ENCODE measurements around the gene MIDN. TPM values are rescaled to one million over a fixed set of nuclear protein-coding genes. Genes with fewer than 3 reads are reported as not detected.

Gene MIDN
- polyA plus RNA-seq, 2 of the 4 experiments (the other 2 are of a cell fraction): 9.1 to 31.4 TPM

DNA sequence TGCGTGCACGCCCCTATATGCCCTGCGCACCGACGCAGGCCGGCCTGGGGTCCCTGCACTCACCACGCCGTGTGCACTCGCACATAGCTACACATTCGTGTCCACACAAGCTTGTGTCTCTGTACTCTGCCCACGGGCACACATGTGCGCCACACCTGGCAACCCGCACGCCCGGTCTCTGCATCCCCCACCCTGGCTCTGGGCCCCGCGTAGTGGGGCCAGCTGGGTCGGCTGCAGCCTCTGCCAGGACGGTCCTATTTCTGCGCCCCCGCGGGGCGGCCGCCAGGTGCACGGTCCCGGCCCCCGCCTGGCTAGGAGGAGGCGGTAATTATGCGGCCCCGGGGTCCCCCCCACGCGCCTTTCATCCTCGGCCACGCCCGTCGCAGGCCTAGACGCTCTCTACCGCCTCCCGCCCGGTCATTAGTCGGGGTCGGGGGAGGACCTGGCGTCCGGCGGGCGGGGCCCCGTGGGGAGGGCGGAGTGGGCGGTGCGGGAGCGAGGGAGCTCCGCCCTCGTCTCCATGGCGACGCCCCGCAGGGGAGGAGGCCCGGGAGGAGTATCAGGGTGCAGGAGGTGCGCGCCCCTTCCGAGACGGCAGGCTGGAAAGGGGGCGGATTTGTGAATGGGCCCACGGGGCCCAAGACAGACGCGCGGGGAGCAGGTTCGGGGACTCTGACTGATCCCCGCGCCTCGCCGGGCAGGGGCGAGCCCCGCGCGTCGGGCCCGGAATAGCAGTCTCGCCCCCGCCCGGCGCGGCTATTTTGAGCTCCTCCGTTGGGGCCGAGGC is 17.9 kb downstream of the MIDN start:
- ChIA-PET CTCF (interaction anchor here (0.6 to 18.7 kb wide), 17 partner anchors 9 to 290 kb away, joined by 3 to 500 read pairs (median 4); partner anchors contain the start of genes ATP5F1D and FAM174C), POLR2A (interaction anchor here (0.6 to 3.8 kb wide), 7 partner anchors 9 to 417 kb away, joined by 3 to 42 read pairs (median 13); partner anchors contain the start of gene FAM174C)
- Histone ChIP-seq H3K4me1 (peaks cover 64% of the 10 kb centered on the region), H3K4me2 (peak overlapping the region; percentile 95), H3K9me3 (no peaks in the 10 kb centered on the region), H3K27ac (peak overlapping the region; percentile 90 to 100), H3K4me3 (peak overlapping the region; percentile 53)
- FAIRE-seq: no peak
- under 1% methylated on average over 21 of the region's 84 CpGs for WGBS (ENCODE audit: missing lambda C conversion rate)
- TF ChIP-seq, protein P1, sequence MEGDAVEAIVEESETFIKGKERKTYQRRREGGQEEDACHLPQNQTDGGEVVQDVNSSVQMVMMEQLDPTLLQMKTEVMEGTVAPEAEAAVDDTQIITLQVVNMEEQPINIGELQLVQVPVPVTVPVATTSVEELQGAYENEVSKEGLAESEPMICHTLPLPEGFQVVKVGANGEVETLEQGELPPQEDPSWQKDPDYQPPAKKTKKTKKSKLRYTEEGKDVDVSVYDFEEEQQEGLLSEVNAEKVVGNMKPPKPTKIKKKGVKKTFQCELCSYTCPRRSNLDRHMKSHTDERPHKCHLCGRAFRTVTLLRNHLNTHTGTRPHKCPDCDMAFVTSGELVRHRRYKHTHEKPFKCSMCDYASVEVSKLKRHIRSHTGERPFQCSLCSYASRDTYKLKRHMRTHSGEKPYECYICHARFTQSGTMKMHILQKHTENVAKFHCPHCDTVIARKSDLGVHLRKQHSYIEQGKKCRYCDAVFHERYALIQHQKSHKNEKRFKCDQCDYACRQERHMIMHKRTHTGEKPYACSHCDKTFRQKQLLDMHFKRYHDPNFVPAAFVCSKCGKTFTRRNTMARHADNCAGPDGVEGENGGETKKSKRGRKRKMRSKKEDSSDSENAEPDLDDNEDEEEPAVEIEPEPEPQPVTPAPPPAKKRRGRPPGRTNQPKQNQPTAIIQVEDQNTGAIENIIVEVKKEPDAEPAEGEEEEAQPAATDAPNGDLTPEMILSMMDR (IDR thresholded peaks at IDR 0.05): no peak
- TF ChIP-seq CHD4 (IDR thresholded peaks at IDR 0.05; ENCODE audit: borderline replicate concordance) (no peak), BHLHE40 (IDR thresholded peaks at IDR 0.05; ENCODE audit: low read depth, low read length) (no peak), RFX5 (IDR thresholded peaks at IDR 0.05) (no peak), HOXA7 (CRISPR knock-in tag; IDR thresholded peaks at IDR 0.05) (0 out of 2 replicates have a peak, but pooled peaks have one; percentile 58), JUN (IDR thresholded peaks at IDR 0.05) (peak in 1 of 2 experiments; percentile 74; a peak in 2 of 5 replicates), EP300 (IDR thresholded peaks at IDR 0.05) (0 out of 5 replicates have a peak, but pooled peaks of 1 of the 2 experiments have one; percentile 14), KDM5A (IDR thresholded peaks at IDR 0.05) (no peak), RNF2 (IDR thresholded peaks at IDR 0.05; ENCODE audit: borderline replicate concordance, low read depth) (no peak), FOSL2 (IDR thresholded peaks at IDR 0.05) (no peak), FOSL2 (CRISPR knock-in tag; IDR thresholded peaks at IDR 0.05) (no peak)
- TF ChIP-seq, protein P2, sequence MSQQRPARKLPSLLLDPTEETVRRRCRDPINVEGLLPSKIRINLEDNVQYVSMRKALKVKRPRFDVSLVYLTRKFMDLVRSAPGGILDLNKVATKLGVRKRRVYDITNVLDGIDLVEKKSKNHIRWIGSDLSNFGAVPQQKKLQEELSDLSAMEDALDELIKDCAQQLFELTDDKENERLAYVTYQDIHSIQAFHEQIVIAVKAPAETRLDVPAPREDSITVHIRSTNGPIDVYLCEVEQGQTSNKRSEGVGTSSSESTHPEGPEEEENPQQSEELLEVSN (IDR thresholded peaks at IDR 0.05; ENCODE audit: borderline replicate concordance, low read depth): peak; percentile 41; the same call in 1 of the 2 replicates
- TF ChIP-seq, protein P3, sequence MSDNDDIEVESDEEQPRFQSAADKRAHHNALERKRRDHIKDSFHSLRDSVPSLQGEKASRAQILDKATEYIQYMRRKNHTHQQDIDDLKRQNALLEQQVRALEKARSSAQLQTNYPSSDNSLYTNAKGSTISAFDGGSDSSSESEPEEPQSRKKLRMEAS (IDR thresholded peaks at IDR 0.05): peak; percentile 49; the same call in 1 of the 2 replicates
- TF ChIP-seq, protein P4, sequence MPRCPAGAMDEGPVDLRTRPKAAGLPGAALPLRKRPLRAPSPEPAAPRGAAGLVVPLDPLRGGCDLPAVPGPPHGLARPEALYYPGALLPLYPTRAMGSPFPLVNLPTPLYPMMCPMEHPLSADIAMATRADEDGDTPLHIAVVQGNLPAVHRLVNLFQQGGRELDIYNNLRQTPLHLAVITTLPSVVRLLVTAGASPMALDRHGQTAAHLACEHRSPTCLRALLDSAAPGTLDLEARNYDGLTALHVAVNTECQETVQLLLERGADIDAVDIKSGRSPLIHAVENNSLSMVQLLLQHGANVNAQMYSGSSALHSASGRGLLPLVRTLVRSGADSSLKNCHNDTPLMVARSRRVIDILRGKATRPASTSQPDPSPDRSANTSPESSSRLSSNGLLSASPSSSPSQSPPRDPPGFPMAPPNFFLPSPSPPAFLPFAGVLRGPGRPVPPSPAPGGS (IDR thresholded peaks at IDR 0.05): 0 out of 3 replicates have a peak, but pooled peaks have one; percentile 3
- peak; percentile 18 to 55 for ATAC-seq
- peak; percentile 65 to 87 for DNase-seq (ENCODE audit: low read depth in 1 of 2, low spot score in 1 of 2)

DNA sequence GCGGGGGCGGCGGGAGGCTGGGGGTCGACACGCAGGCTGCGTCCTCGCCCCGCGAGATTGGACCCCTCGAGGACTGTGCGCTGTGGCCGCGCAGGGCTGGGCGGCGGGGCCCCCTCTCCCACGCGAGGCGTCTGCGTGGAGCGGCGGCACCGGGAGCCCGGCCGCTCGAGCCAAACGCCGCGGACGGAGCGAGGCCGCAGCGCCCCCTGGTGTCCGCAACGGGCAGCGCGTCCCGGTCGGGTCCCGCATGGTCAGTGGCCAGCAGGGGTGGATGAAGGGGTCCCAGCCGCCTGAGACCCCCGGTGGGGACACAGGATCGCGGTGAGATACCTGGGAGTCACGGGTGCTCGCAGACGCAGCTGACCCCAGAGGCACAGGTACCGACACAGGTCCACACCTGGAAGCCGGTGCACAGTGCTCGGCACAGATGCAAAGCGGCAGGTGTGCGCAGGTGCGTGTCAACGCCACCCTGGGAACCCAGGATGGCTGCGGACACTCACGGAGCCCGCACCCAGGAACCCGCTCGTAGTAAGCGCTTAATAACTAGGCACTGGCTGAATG is 18.6 kb downstream of the MIDN start:
- DNase-seq (ENCODE audit: low read depth in 1 of 2, low spot score in 1 of 2): peak; percentile 36 to 56
- Histone ChIP-seq H3K4me1 (peaks cover 70% of the 10 kb centered on the region), H3K9me3 (no peaks in the 10 kb centered on the region), H3K4me2 (peak overlapping the region; percentile 95), H3K4me3 (peak overlapping the region; percentile 53), H3K27ac (peak overlapping the region; percentile 90 to 100)
- CTCF ChIA-PET: interaction anchor here (0.6 to 18.7 kb wide), 18 partner anchors 8 to 290 kb away, joined by 3 to 500 read pairs (median 4); partner anchors contain the start of genes ATP5F1D and FAM174C
- 11% methylated on average over 9 of the region's 59 CpGs for WGBS (ENCODE audit: missing lambda C conversion rate)
- POLR2A ChIA-PET: interaction anchor here (0.6 to 3.8 kb wide), 7 partner anchors 8 to 418 kb away, joined by 3 to 42 read pairs (median 13); partner anchors contain the start of gene FAM174C
- no peak for FAIRE-seq
- peak; percentile 4 to 25; a peak in 3 of 6 replicates for ATAC-seq
- TF ChIP-seq MYC (IDR thresholded peaks at IDR 0.05; ENCODE audit: borderline replicate concordance, low read length) (peak; percentile 32; the same call in 1 of the 2 replicates), TP53 (CRISPR knock-in tag; IDR thresholded peaks at IDR 0.05) (0 out of 2 replicates have a peak, but pooled peaks have one; percentile 14), FOSL2 (IDR thresholded peaks at IDR 0.05) (no peak), FOSL2 (CRISPR knock-in tag; IDR thresholded peaks at IDR 0.05) (no peak), POLR2AphosphoS2 (conservative IDR thresholded peaks at IDR 0.05; ENCODE audit: low read length) (no peak), ZFP36 (IDR thresholded peaks at IDR 0.05; ENCODE audit: borderline replicate concordance, partially characterized antibody) (no peak), BHLHE40 (IDR thresholded peaks at IDR 0.05; ENCODE audit: low read depth, low read length) (no peak), PHF8 (IDR thresholded peaks at IDR 0.05; ENCODE audit: borderline replicate concordance, low read depth) (no peak), MAFK (IDR thresholded peaks at IDR 0.05; ENCODE audit: partially characterized antibody) (no peak), RNF2 (IDR thresholded peaks at IDR 0.05; ENCODE audit: borderline replicate concordance, low read depth) (no peak), EHF (CRISPR knock-in tag; IDR thresholded peaks at IDR 0.05) (no peak), HOXA7 (CRISPR knock-in tag; IDR thresholded peaks at IDR 0.05) (no peak), HEYL (CRISPR knock-in tag; IDR thresholded peaks at IDR 0.05) (no peak), KDM1A (IDR thresholded peaks at IDR 0.05; ENCODE audit: low read depth) (no peak), RFX5 (IDR thresholded peaks at IDR 0.05) (no peak), RAD21 (conservative IDR thresholded peaks at IDR 0.05 in 1 of 2, IDR thresholded peaks at IDR 0.05 in 1 of 2) (peak; percentile 67 to 86; a peak in 4 of 5 replicates), JUN (IDR thresholded peaks at IDR 0.05) (peak in 1 of 2 experiments; percentile 11; a peak in 2 of 5 replicates), NPAS2 (CRISPR knock-in tag; IDR thresholded peaks at IDR 0.05; ENCODE audit: borderline replicate concordance) (no peak), SREBF2 (IDR thresholded peaks at IDR 0.05) (no peak), KDM5A (IDR thresholded peaks at IDR 0.05) (no peak)
- TF ChIP-seq, protein P2 (IDR thresholded peaks at IDR 0.05; ENCODE audit: borderline replicate concordance, low read depth): no peak
- TF ChIP-seq, protein P5, sequence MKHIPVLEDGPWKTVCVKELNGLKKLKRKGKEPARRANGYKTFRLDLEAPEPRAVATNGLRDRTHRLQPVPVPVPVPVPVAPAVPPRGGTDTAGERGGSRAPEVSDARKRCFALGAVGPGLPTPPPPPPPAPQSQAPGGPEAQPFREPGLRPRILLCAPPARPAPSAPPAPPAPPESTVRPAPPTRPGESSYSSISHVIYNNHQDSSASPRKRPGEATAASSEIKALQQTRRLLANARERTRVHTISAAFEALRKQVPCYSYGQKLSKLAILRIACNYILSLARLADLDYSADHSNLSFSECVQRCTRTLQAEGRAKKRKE (CRISPR knock-in tag; IDR thresholded peaks at IDR 0.05; ENCODE audit: low read depth): no peak

All from A549 (cell line).